K562 (cell line): ENCODE results near the gene ATG13. TPM values are rescaled to one million over a fixed set of nuclear protein-coding genes. Genes with fewer than 3 reads are reported as not detected.

Experiments used
- CC2D1A ChIP-seq: fragments of 450-650 bp; IDR thresholded peaks from 2 replicates; pipeline ENCODE4 v1.6.1; 2017; ENCODE audit warnings: mild to moderate bottlenecking
- ELF1 ChIP-seq: fragments of 200-800 bp; sonication (Bioruptor generic); IDR thresholded peaks from 2 replicates; pipeline ENCODE4 v1.6.1; 2016; ENCODE audit warnings: missing genetic modification characterization, missing compliant biosample characterization
- GATAD2B ChIP-seq: fragments of 450-650 bp; IDR thresholded peaks from 2 replicates; pipeline ENCODE4 v1.6.1; 2017; ENCODE audit warnings: mild to moderate bottlenecking, borderline replicate concordance
- HDAC8 ChIP-seq: fragments of 450-650 bp; IDR thresholded peaks from 2 replicates; pipeline ENCODE4 v1.6.1; 2016; ENCODE audit warnings: mild to moderate bottlenecking, missing genetic modification characterization, moderate library complexity, missing compliant biosample characterization
- HES1 ChIP-seq: fragments of 450-650 bp; IDR thresholded peaks from 2 replicates; pipeline ENCODE4 v1.6.1; 2016; ENCODE audit warnings: low read depth, mild to moderate bottlenecking, moderate library complexity
- JUN ChIP-seq, 2 experiments: sonication (generic) in 1 of 2; formaldehyde crosslinking in 1 of 2; IDR thresholded peaks; 2 replicates each; pipeline versions ENCODE4 v1.6.1 to v1.8.0; 2012 to 2022; ENCODE audit warnings: borderline replicate concordance in 2 of 2, mild to moderate bottlenecking in 2 of 2, improper control_type of control experiment in 1 of 2, low read depth in 1 of 2, low read length in 1 of 2, missing genetic modification reagents in 1 of 2
- JUNB ChIP-seq: fragments of 450-650 bp; formaldehyde crosslinking; conservative IDR thresholded peaks from 2 replicates; pipeline ENCODE4 v1.4.0; 2020; ENCODE audit warnings: mild to moderate bottlenecking
- MNT ChIP-seq, 2 experiments: fragments of 450-650 bp; conservative IDR thresholded peaks; 2 replicates each; pipeline ENCODE4 v1.6.1; 2017; ENCODE audit warnings: mild to moderate bottlenecking in 2 of 2, moderate library complexity in 2 of 2
- NR4A1 ChIP-seq, 2 experiments: fragments of 250-450 bp in 1 of 2; fragments of 450-650 bp in 1 of 2; sonication (Bioruptor Pico) in 1 of 2; IDR thresholded peaks; 2 replicates each; pipeline versions ENCODE4 v1.4.0 to v1.6.1; 2016 to 2020; ENCODE audit warnings: mild to moderate bottlenecking in 2 of 2, missing compliant biosample characterization in 1 of 2, missing genetic modification characterization in 1 of 2, moderate library complexity in 1 of 2
- SREBF2 ChIP-seq: sonication (generic); formaldehyde crosslinking; IDR thresholded peaks from 2 replicates; pipeline ENCODE4 v1.4.0; 2020; ENCODE audit warnings: mild to moderate bottlenecking, missing genetic modification reagents
- SRF ChIP-seq, 2 experiments: fragments of 250-450, 450-650 bp in 1 of 2; sonication (Bioruptor Pico) in 1 of 2; sonication (generic) in 1 of 2; formaldehyde crosslinking; IDR thresholded peaks; 2 replicates each; pipeline versions ENCODE4 v1.5.0 to v1.5.1; 2020 to 2022; ENCODE audit warnings: mild to moderate bottlenecking in 1 of 2, missing genetic modification reagents in 1 of 2
- YBX1 ChIP-seq: fragments of 450-650 bp; IDR thresholded peaks from 2 replicates; pipeline ENCODE4 v1.7.1; 2016; ENCODE audit warnings: mild to moderate bottlenecking
- ZNF75A ChIP-seq: fragments of 450-650 bp; formaldehyde crosslinking; IDR thresholded peaks from 2 replicates; pipeline ENCODE4 v1.4.0; 2020; ENCODE audit warnings: mild to moderate bottlenecking
- ZSCAN29 ChIP-seq: fragments of 450-650 bp; IDR thresholded peaks from 2 replicates; pipeline ENCODE4 v1.6.1; 2017
- polyA plus RNA-seq, 8 experiments: library from polyadenylated mRNA; depleted of rRNA in 4 of 8; stranded (reverse) in 5 of 8; unstranded in 3 of 8; fragments of >200 nt; fragmentation: Nextera tagmentation in 2 of 8; fragmentation: Illumina TruSeq in 1 of 8; extraction: Ambion mirVana in 2 of 8; extraction: Trizol in 1 of 8; gene quantifications; 2 replicates each; pipeline versions ENCODE4 v1.2.1 to v1.2.3, GENCODE V29; 2011 to 2014; ENCODE audit warnings: inconsistent platforms in 1 of 8, missing spikeins in 1 of 8
- total RNA-seq, 7 experiments: library from RNA; depleted of rRNA in 6 of 7; stranded (reverse); fragments of >200 nt in 6 of 7; fragmentation: Illumina TruSeq in 2 of 7; extraction: Trizol in 2 of 7; gene quantifications; 2 replicates each; pipeline versions ENCODE4 v1.2.1 to v1.2.3, GENCODE V29; 2011 to 2021; ENCODE audit warnings: low replicate concordance in 1 of 7
- TF ChIP-seq, protein P1 (sequence below): fragments of 150-350 bp; IDR thresholded peaks from 2 replicates; pipeline ENCODE4 v1.6.1; 2014; ENCODE audit warnings: low read depth, mild to moderate bottlenecking, low read length, borderline replicate concordance
- TF ChIP-seq, protein P2 (sequence below): fragments of 450-650 bp; formaldehyde crosslinking; IDR thresholded peaks from 2 replicates; pipeline ENCODE4 v1.4.0; 2020; ENCODE audit warnings: mild to moderate bottlenecking, moderate library complexity
- TF ChIP-seq, protein P3 (sequence below): IDR thresholded peaks from 2 replicates; pipeline ENCODE4 v1.6.1; 2012; ENCODE audit warnings: low read depth, low read length, improper control_type of control experiment, borderline replicate concordance

Gene ATG13
- total and polyA plus RNA-seq, 9 of the 15 experiments (the other 6 are each of a cell fraction or from before 2014, with no cell fraction given): 13.1 to 61.5 (median 36.5) TPM

- TF ChIP-seq, protein P1, sequence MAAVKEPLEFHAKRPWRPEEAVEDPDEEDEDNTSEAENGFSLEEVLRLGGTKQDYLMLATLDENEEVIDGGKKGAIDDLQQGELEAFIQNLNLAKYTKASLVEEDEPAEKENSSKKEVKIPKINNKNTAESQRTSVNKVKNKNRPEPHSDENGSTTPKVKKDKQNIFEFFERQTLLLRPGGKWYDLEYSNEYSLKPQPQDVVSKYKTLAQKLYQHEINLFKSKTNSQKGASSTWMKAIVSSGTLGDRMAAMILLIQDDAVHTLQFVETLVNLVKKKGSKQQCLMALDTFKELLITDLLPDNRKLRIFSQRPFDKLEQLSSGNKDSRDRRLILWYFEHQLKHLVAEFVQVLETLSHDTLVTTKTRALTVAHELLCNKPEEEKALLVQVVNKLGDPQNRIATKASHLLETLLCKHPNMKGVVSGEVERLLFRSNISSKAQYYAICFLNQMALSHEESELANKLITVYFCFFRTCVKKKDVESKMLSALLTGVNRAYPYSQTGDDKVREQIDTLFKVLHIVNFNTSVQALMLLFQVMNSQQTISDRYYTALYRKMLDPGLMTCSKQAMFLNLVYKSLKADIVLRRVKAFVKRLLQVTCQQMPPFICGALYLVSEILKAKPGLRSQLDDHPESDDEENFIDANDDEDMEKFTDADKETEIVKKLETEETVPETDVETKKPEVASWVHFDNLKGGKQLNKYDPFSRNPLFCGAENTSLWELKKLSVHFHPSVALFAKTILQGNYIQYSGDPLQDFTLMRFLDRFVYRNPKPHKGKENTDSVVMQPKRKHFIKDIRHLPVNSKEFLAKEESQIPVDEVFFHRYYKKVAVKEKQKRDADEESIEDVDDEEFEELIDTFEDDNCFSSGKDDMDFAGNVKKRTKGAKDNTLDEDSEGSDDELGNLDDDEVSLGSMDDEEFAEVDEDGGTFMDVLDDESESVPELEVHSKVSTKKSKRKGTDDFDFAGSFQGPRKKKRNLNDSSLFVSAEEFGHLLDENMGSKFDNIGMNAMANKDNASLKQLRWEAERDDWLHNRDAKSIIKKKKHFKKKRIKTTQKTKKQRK: no peak
- TF ChIP-seq JUNB (no peak), SRF (CRISPR knock-in tag; IDR thresholded peaks at IDR 0.05) (no peak), ZNF75A (CRISPR knock-in tag) (no peak), MNT (conservative IDR thresholded peaks at IDR 0.05) (peak; percentile 31 to 47; a peak in 1 of 4 replicates), NR4A1 (CRISPR knock-in tag; IDR thresholded peaks at IDR 0.05) (no peak), NR4A1 (tag; IDR thresholded peaks at IDR 0.05) (no peak; the same call in 1 of the 2 replicates), SREBF2 (CRISPR knock-in tag) (no peak), HDAC8 (tag) (no peak), CC2D1A (no peak), YBX1 (no peak), GATAD2B (no peak), JUN (IDR thresholded peaks at IDR 0.05; ENCODE audit: borderline replicate concordance, low read depth, low read length) (peak; percentile 65; the same call in 1 of the 2 replicates), JUN (CRISPR knock-in tag; IDR thresholded peaks at IDR 0.05; ENCODE audit: borderline replicate concordance) (no peak), ELF1 (tag) (no peak), HES1 (0 out of 2 replicates have a peak, but pooled peaks have one; percentile 8), ZSCAN29 (no peak)
- TF ChIP-seq, protein P2, sequence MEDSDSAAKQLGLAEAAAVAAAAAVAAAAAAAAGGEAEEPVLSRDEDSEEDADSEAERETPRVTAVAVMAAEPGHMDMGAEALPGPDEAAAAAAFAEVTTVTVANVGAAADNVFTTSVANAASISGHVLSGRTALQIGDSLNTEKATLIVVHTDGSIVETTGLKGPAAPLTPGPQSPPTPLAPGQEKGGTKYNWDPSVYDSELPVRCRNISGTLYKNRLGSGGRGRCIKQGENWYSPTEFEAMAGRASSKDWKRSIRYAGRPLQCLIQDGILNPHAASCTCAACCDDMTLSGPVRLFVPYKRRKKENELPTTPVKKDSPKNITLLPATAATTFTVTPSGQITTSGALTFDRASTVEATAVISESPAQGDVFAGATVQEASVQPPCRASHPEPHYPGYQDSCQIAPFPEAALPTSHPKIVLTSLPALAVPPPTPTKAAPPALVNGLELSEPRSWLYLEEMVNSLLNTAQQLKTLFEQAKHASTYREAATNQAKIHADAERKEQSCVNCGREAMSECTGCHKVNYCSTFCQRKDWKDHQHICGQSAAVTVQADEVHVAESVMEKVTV (CRISPR knock-in tag): no peak
- TF ChIP-seq, protein P3, sequence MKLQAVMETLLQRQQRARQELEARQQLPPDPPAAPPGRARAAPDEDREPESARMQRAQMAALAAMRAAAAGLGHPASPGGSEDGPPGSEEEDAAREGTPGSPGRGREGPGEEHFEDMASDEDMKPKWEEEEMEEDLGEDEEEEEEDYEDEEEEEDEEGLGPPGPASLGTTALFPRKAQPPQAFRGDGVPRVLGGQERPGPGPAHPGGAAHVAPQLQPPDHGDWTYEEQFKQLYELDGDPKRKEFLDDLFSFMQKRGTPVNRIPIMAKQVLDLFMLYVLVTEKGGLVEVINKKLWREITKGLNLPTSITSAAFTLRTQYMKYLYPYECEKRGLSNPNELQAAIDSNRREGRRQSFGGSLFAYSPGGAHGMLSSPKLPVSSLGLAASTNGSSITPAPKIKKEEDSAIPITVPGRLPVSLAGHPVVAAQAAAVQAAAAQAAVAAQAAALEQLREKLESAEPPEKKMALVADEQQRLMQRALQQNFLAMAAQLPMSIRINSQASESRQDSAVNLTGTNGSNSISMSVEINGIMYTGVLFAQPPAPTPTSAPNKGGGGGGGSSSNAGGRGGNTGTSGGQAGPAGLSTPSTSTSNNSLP: no peak
These were observed 5.6 kb upstream of the ATG13 start (continued) for GRCh38 chr11:46611526-46612304.
